Activated CD8-positive, alpha-beta memory T cell treated with anti-CD3 and anti-CD28 coated beads, Interleukin-2, amount 50 U/mL, for 48 hours (primary cell): Measurements from ENCODE around the gene LTB4R2.

ENCODE experiments used
- DNase-seq: peaks from one replicate; pipeline ENCODE4 v3.0.0-alpha.2; 2020

The LTB4R2 gene

GRCh38 chr14:24277606-24278321 lies 32.2 kb upstream of the LTB4R2 start:
- no peak for DNase-seq

- DNase-seq = no peak
These were observed 31.5 kb upstream of the LTB4R2 start for GRCh38 chr14:24278424-24278823.

GRCh38 chr14:24279301-24280186 lies 30.4 kb upstream of the LTB4R2 start:
- DNase-seq = peak; percentile 66

GRCh38 chr14:24280797-24281460 lies 29.0 kb upstream of the LTB4R2 start:
- no peak for DNase-seq

GRCh38 chr14:24281636-24282035 lies 28.3 kb upstream of the LTB4R2 start:
- DNase-seq = no peak

- DNase-seq = no peak
These were observed 27.2 kb upstream of the LTB4R2 start for GRCh38 chr14:24282736-24283135.

- no peak for DNase-seq
These were observed 26.0 kb upstream of the LTB4R2 start for GRCh38 chr14:24283796-24284460.

- DNase-seq = no peak
These were observed 25.4 kb upstream of the LTB4R2 start for GRCh38 chr14:24284501-24285035.

GRCh38 chr14:24285351-24285750 lies 24.6 kb upstream of the LTB4R2 start:
- DNase-seq = no peak

- DNase-seq = no peak
These were observed 22.9 kb upstream of the LTB4R2 start for GRCh38 chr14:24286996-24287395.

GRCh38 chr14:24289649-24290280 lies 20.2 kb upstream of the LTB4R2 start:
- DNase-seq = peak; percentile 78

GRCh38 chr14:24290746-24291145 lies 19.2 kb upstream of the LTB4R2 start:
- no peak for DNase-seq

- DNase-seq = no peak
These were observed 18.4 kb upstream of the LTB4R2 start for GRCh38 chr14:24291446-24292117.

GRCh38 chr14:24292118-24292807 lies 17.7 kb upstream of the LTB4R2 start:
- DNase-seq = no peak

- no peak for DNase-seq
These were observed 16.4 kb upstream of the LTB4R2 start for GRCh38 chr14:24293525-24293924.

- peak; percentile 77 for DNase-seq
These were observed 13.4 kb upstream of the LTB4R2 start for GRCh38 chr14:24296341-24297157.

- no peak for DNase-seq
These were observed 12.6 kb upstream of the LTB4R2 start for GRCh38 chr14:24297190-24297964.

GRCh38 chr14:24298892-24299254 lies 11.1 kb upstream of the LTB4R2 start:
- DNase-seq = no peak
